ENCODE data around the gene KRT5. TPM values are rescaled to one million over a fixed set of nuclear protein-coding genes. Genes with fewer than 3 reads are reported as not detected.
A peak's percentile ranks its signal among the peaks of the same experiment; 100 is the strongest.

Gene KRT5
- total RNA-seq, 1 experiment from 2014 or later = not detected

GRCh38 chr12:52540531-52540930 is 20.3 kb upstream of the KRT5 start:
- in situ Hi-C loops (cut with HindIII; ENCODE audit: low pct_unique_long_range_greater_than_20kb, low sequenced_read_pairs) = no loop called here
- no peak for DNase-seq (ENCODE audit: low read depth)

- DNase-seq (ENCODE audit: low read depth) = no peak
- in situ Hi-C loops (cut with HindIII; ENCODE audit: low pct_unique_long_range_greater_than_20kb, low sequenced_read_pairs) = no loop called here
Measured at GRCh38 chr12:52539821-52540173, 19.6 kb upstream of the KRT5 start.

GRCh38 chr12:52539083-52539820 is 19.1 kb upstream of the KRT5 start:
- DNase-seq (ENCODE audit: low read depth) = peak; percentile 51
- in situ Hi-C loops (cut with HindIII; ENCODE audit: low pct_unique_long_range_greater_than_20kb, low sequenced_read_pairs) = no loop called here

GRCh38 chr12:52537101-52537500 is 16.9 kb upstream of the KRT5 start:
- in situ Hi-C loops (cut with HindIII; ENCODE audit: low pct_unique_long_range_greater_than_20kb, low sequenced_read_pairs) = no loop called here
- DNase-seq (ENCODE audit: low read depth) = no peak

- in situ Hi-C loops (cut with HindIII; ENCODE audit: low pct_unique_long_range_greater_than_20kb, low sequenced_read_pairs) = no loop called here
- no peak for DNase-seq (ENCODE audit: low read depth)
Measured at GRCh38 chr12:52535574-52535973, 15.4 kb upstream of the KRT5 start.

GRCh38 chr12:52534482-52534881 is 14.3 kb upstream of the KRT5 start:
- in situ Hi-C loops (cut with HindIII; ENCODE audit: low pct_unique_long_range_greater_than_20kb, low sequenced_read_pairs) = no loop called here

GRCh38 chr12:52533686-52534470 is 13.7 kb upstream of the KRT5 start:
- in situ Hi-C loops (cut with HindIII; ENCODE audit: low pct_unique_long_range_greater_than_20kb, low sequenced_read_pairs) = no loop called here
- DNase-seq (ENCODE audit: low read depth) = no peak

More at GRCh38 chr12:52534482-52534881, 14.3 kb upstream of the KRT5 start:
- DNase-seq (ENCODE audit: low read depth) = no peak

GRCh38 chr12:52532636-52533035 is 12.4 kb upstream of the KRT5 start:
- in situ Hi-C loops (cut with HindIII; ENCODE audit: low pct_unique_long_range_greater_than_20kb, low sequenced_read_pairs) = no loop called here
- DNase-seq (ENCODE audit: low read depth) = no peak

- DNase-seq (ENCODE audit: low read depth) = no peak
- in situ Hi-C loops (cut with HindIII; ENCODE audit: low pct_unique_long_range_greater_than_20kb, low sequenced_read_pairs) = no loop called here
Measured at GRCh38 chr12:52531566-52532300, 11.5 kb upstream of the KRT5 start.

GRCh38 chr12:52530905-52531304 is 10.7 kb upstream of the KRT5 start:
- no peak for DNase-seq (ENCODE audit: low read depth)
- in situ Hi-C loops (cut with HindIII; ENCODE audit: low pct_unique_long_range_greater_than_20kb, low sequenced_read_pairs) = no loop called here

- no peak for DNase-seq (ENCODE audit: low read depth)
- in situ Hi-C loops (cut with HindIII; ENCODE audit: low pct_unique_long_range_greater_than_20kb, low sequenced_read_pairs) = no loop called here
Measured at GRCh38 chr12:52530366-52530765, 10.2 kb upstream of the KRT5 start.

- no peak for DNase-seq (ENCODE audit: low read depth)
- in situ Hi-C loops (cut with HindIII; ENCODE audit: low pct_unique_long_range_greater_than_20kb, low sequenced_read_pairs) = no loop called here
Measured at GRCh38 chr12:52529846-52530245, 9.7 kb upstream of the KRT5 start.

- no peak for DNase-seq (ENCODE audit: low read depth)
- in situ Hi-C loops (cut with HindIII; ENCODE audit: low pct_unique_long_range_greater_than_20kb, low sequenced_read_pairs) = no loop called here
Measured at GRCh38 chr12:52529417-52529816, 9.2 kb upstream of the KRT5 start.

- in situ Hi-C loops (cut with HindIII; ENCODE audit: low pct_unique_long_range_greater_than_20kb, low sequenced_read_pairs) = no loop called here
Measured at GRCh38 chr12:52528641-52529143, 8.5 kb upstream of the KRT5 start.

GRCh38 chr12:52527121-52527800 is 7.1 kb upstream of the KRT5 start:
- in situ Hi-C loops (cut with HindIII; ENCODE audit: low pct_unique_long_range_greater_than_20kb, low sequenced_read_pairs) = no loop called here
- DNase-seq (ENCODE audit: low read depth) = no peak

More at GRCh38 chr12:52528641-52529143, 8.5 kb upstream of the KRT5 start:
- DNase-seq (ENCODE audit: low read depth) = no peak

- in situ Hi-C loops (cut with HindIII; ENCODE audit: low pct_unique_long_range_greater_than_20kb, low sequenced_read_pairs) = no loop called here
- no peak for DNase-seq (ENCODE audit: low read depth)
Measured at GRCh38 chr12:52526511-52526951, 6.3 kb upstream of the KRT5 start.

- no peak for DNase-seq (ENCODE audit: low read depth)
- in situ Hi-C loops (cut with HindIII; ENCODE audit: low pct_unique_long_range_greater_than_20kb, low sequenced_read_pairs) = no loop called here
Measured at GRCh38 chr12:52525661-52526499, 5.7 kb upstream of the KRT5 start.
